ENCODE measurements around the gene SCN2B.

SCN2B gene

DNA sequence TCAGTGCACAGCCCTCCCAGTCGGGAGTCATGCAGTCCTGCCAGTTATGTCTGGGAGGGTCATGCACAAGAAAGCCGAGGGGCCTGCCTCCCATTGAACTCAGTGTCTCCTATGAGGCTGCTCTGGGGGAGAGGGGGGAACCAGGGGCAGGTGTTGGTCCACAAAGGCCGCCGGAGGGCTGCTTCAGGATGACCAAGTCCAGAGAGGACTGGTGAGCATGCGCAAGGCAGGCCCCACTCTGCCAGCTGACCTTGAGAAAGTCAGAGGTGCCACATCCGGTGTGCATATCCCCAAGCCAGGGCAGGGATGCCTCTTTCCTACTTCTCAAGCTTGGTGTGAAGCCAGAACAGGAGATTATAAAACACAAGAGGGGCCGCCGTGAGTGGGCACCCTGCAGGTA, 28.2 kb downstream of the SCN2B start:
- H3K4me3 ChIP-seq (replicated peaks; ENCODE audit: insufficient read depth, low read length): no peak overlapping the region
- DNase-seq (ENCODE audit: low read depth in 1 of 2, low spot score in 1 of 2): no peak
- TF ChIP-seq, protein P1, sequence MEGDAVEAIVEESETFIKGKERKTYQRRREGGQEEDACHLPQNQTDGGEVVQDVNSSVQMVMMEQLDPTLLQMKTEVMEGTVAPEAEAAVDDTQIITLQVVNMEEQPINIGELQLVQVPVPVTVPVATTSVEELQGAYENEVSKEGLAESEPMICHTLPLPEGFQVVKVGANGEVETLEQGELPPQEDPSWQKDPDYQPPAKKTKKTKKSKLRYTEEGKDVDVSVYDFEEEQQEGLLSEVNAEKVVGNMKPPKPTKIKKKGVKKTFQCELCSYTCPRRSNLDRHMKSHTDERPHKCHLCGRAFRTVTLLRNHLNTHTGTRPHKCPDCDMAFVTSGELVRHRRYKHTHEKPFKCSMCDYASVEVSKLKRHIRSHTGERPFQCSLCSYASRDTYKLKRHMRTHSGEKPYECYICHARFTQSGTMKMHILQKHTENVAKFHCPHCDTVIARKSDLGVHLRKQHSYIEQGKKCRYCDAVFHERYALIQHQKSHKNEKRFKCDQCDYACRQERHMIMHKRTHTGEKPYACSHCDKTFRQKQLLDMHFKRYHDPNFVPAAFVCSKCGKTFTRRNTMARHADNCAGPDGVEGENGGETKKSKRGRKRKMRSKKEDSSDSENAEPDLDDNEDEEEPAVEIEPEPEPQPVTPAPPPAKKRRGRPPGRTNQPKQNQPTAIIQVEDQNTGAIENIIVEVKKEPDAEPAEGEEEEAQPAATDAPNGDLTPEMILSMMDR (IDR thresholded peaks at IDR 0.05; ENCODE audit: insufficient read depth, low read length): no peak
- no peak for TF ChIP-seq POLR2AphosphoS5 (IDR thresholded peaks at IDR 0.05; ENCODE audit: low read depth)
- no peak for TF ChIP-seq SPI1 (IDR thresholded peaks at IDR 0.05; ENCODE audit: borderline replicate concordance, low read depth)
- TF ChIP-seq, protein P2, sequence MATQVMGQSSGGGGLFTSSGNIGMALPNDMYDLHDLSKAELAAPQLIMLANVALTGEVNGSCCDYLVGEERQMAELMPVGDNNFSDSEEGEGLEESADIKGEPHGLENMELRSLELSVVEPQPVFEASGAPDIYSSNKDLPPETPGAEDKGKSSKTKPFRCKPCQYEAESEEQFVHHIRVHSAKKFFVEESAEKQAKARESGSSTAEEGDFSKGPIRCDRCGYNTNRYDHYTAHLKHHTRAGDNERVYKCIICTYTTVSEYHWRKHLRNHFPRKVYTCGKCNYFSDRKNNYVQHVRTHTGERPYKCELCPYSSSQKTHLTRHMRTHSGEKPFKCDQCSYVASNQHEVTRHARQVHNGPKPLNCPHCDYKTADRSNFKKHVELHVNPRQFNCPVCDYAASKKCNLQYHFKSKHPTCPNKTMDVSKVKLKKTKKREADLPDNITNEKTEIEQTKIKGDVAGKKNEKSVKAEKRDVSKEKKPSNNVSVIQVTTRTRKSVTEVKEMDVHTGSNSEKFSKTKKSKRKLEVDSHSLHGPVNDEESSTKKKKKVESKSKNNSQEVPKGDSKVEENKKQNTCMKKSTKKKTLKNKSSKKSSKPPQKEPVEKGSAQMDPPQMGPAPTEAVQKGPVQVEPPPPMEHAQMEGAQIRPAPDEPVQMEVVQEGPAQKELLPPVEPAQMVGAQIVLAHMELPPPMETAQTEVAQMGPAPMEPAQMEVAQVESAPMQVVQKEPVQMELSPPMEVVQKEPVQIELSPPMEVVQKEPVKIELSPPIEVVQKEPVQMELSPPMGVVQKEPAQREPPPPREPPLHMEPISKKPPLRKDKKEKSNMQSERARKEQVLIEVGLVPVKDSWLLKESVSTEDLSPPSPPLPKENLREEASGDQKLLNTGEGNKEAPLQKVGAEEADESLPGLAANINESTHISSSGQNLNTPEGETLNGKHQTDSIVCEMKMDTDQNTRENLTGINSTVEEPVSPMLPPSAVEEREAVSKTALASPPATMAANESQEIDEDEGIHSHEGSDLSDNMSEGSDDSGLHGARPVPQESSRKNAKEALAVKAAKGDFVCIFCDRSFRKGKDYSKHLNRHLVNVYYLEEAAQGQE (IDR thresholded peaks at IDR 0.05; ENCODE audit: insufficient replicate concordance, low read depth): no peak
- no peak for TF ChIP-seq GABPA (IDR thresholded peaks at IDR 0.05; ENCODE audit: low read depth)
- H3K27ac ChIP-seq (replicated peaks): no peak overlapping the region
- H3K27me3 ChIP-seq (ENCODE audit: insufficient read depth, poor library complexity, severe bottlenecking): peaks cover 12% of the 10 kb centered on the region

- Histone ChIP-seq H3K27ac (replicated peaks) (no peak overlapping the region), H3K27me3 (ENCODE audit: insufficient read depth, poor library complexity, severe bottlenecking) (peaks cover 6% of the 10 kb centered on the region), H3K4me3 (replicated peaks; ENCODE audit: insufficient read depth, low read length) (no peak overlapping the region)
- DNase-seq (ENCODE audit: low read depth in 1 of 2, low spot score in 1 of 2): peak in 1 of 2 experiments; percentile 25
- TF ChIP-seq POLR2AphosphoS5 (IDR thresholded peaks at IDR 0.05; ENCODE audit: low read depth): no peak
- TF ChIP-seq, protein P1 (IDR thresholded peaks at IDR 0.05; ENCODE audit: insufficient read depth, low read length): no peak
- TF ChIP-seq, protein P2 (IDR thresholded peaks at IDR 0.05; ENCODE audit: insufficient replicate concordance, low read depth): no peak
- peak; percentile 55; the same call in 1 of the 2 replicates for TF ChIP-seq SPI1 (IDR thresholded peaks at IDR 0.05; ENCODE audit: borderline replicate concordance, low read depth)
- TF ChIP-seq GABPA (IDR thresholded peaks at IDR 0.05; ENCODE audit: low read depth): no peak
These were observed 28.9 kb downstream of the SCN2B start for GRCh38 chr11:118147502-118147901.

GRCh38 chr11:118146554-118146953, 29.9 kb downstream of the SCN2B start:
- Histone ChIP-seq H3K27me3 (ENCODE audit: insufficient read depth, poor library complexity, severe bottlenecking) (peaks cover 2% of the 10 kb centered on the region), H3K27ac (replicated peaks) (no peak overlapping the region), H3K4me3 (replicated peaks; ENCODE audit: insufficient read depth, low read length) (no peak overlapping the region)
- DNase-seq (ENCODE audit: low read depth in 1 of 2, low spot score in 1 of 2): no peak
- TF ChIP-seq SPI1 (IDR thresholded peaks at IDR 0.05; ENCODE audit: borderline replicate concordance, low read depth) (no peak), GABPA (IDR thresholded peaks at IDR 0.05; ENCODE audit: low read depth) (no peak), POLR2AphosphoS5 (IDR thresholded peaks at IDR 0.05; ENCODE audit: low read depth) (no peak)
- TF ChIP-seq, protein P2 (IDR thresholded peaks at IDR 0.05; ENCODE audit: insufficient replicate concordance, low read depth): no peak
- TF ChIP-seq, protein P1 (IDR thresholded peaks at IDR 0.05; ENCODE audit: insufficient read depth, low read length): no peak
